Stimulated activated naive CD4-positive, alpha-beta T cell (primary cell): Measurements from ENCODE around the gene GNA12.
"Not testable (repeated sequence)": the region's sequence is repeated elsewhere in the genome, so short reads cannot be mapped to it uniquely, and the experiment has no call there.

Source experiments
- DNase-seq, 6 experiments: peaks; one replicate each; lab custom pipeline; 2025; lab: John Stamatoyannopoulos, UW

Gene GNA12

GRCh38 chr7:2713370-2713769, 130.7 kb downstream of the GNA12 start:
- no peak for DNase-seq

- DNase-seq, result no peak
Measured at GRCh38 chr7:2711895-2712675, 132.0 kb downstream of the GNA12 start.

- DNase-seq, result peak in 4 of 6 experiments; percentile 8 to 58 (median 40)
Measured at GRCh38 chr7:2710901-2711551, 133.1 kb downstream of the GNA12 start.

- no peak for DNase-seq
Measured at GRCh38 chr7:2710286-2710655, 133.8 kb downstream of the GNA12 start.

GRCh38 chr7:2709553-2710285, 134.4 kb downstream of the GNA12 start:
- peak; percentile 56 to 83 (median 65) for DNase-seq

- DNase-seq, result no peak
Measured at GRCh38 chr7:2708547-2709310, 135.4 kb downstream of the GNA12 start.

GRCh38 chr7:2708041-2708440, 136.1 kb downstream of the GNA12 start:
- no peak for DNase-seq

- no peak for DNase-seq
Measured at GRCh38 chr7:2707481-2707880, 136.6 kb downstream of the GNA12 start.

- no peak for DNase-seq
Measured at GRCh38 chr7:2706685-2707126, 137.4 kb downstream of the GNA12 start.

GRCh38 chr7:2705371-2706096, 138.6 kb downstream of the GNA12 start:
- no peak for DNase-seq

- no peak for DNase-seq
Measured at GRCh38 chr7:2702594-2702957, 141.5 kb downstream of the GNA12 start.

- DNase-seq, result no peak
Measured at GRCh38 chr7:2701832-2702593, 142.1 kb downstream of the GNA12 start.

- no peak for DNase-seq
Measured at GRCh38 chr7:2701424-2701823, 142.7 kb downstream of the GNA12 start.

- DNase-seq, result no peak
Measured at GRCh38 chr7:2700141-2700850, 143.8 kb downstream of the GNA12 start.

- no peak for DNase-seq
Measured at GRCh38 chr7:2699289-2699620, 144.9 kb downstream of the GNA12 start.

- peak in 3 of 6 experiments; percentile 54 to 58 (median 55) for DNase-seq
Measured at GRCh38 chr7:2698581-2699288, 145.4 kb downstream of the GNA12 start.

GRCh38 chr7:2694122-2694436, 150.0 kb downstream of the GNA12 start:
- DNase-seq, result not testable (repeated sequence)

GRCh38 chr7:2693420-2694121, 150.5 kb downstream of the GNA12 start:
- not testable (repeated sequence) for DNase-seq

- no peak for DNase-seq
Measured at GRCh38 chr7:2692543-2692942, 151.6 kb downstream of the GNA12 start.
